DMS153 (cell line): Measurements from ENCODE around the gene ING1.
"Not testable (repeated sequence)": the region's sequence is repeated elsewhere in the genome, so short reads cannot be mapped to it uniquely, and the experiment has no call there.

Source experiments
- DNase-seq: peaks from one replicate; lab custom pipeline; 2025; lab: John Stamatoyannopoulos, UW

Gene ING1

DNA sequence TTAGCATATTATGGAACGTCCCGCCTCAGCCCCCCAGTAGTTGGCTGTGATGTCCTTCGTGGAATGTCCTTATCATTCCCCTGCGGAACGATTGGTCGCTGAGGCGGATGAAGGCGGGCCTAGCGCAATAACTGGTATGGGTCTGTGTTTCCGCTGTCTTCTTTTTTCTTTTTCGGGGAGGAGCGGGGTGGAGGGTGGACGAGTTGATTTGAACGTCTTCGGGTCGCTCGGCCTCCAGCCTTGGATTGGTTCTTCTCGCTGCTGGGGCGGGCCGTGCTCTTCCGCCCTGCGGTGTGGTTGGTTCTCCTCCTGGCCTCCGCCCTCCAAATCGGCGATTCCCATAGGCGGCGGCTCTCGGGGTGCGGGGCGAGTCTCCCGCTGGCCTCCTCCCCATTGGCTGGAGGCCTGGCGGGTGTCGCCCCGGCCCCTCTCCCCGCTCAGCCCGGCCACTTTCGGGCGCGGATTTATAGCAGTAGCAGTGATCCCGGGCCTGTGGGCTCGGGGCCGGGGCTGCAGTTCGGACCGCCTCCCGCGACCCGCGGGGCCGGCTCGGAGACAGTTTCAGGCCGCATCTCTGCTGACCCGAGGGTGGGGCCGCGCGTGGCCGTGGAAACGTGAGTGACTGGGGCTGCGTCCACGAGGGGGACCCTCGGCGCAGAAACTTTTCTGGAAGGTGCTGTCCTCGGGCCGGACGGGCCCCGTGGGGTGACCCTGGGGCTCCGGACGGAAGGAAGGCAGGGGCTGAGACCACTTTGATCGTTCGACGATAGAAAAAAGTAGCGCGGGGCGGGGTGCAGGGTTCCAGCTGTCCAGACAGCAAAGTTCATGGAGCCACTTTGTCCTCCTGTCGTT lies 2.1 kb downstream of the ING1 start:
- DNase-seq = peak; percentile 100

DNA sequence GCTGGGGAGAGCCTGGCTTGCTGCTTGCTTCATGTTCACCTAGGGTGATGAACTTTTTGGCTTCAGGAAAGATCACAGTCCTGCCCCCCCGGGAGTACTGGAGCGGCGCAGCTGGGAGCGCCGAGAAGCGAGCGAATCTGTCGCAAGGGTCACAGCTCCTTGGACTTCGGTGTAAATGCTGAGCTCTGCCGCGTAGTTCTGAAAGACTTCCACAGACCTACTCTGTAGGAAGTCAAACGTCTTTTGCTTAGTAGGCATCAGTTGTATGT lies 2.7 kb downstream of the ING1 start:
- no peak for DNase-seq

DNA sequence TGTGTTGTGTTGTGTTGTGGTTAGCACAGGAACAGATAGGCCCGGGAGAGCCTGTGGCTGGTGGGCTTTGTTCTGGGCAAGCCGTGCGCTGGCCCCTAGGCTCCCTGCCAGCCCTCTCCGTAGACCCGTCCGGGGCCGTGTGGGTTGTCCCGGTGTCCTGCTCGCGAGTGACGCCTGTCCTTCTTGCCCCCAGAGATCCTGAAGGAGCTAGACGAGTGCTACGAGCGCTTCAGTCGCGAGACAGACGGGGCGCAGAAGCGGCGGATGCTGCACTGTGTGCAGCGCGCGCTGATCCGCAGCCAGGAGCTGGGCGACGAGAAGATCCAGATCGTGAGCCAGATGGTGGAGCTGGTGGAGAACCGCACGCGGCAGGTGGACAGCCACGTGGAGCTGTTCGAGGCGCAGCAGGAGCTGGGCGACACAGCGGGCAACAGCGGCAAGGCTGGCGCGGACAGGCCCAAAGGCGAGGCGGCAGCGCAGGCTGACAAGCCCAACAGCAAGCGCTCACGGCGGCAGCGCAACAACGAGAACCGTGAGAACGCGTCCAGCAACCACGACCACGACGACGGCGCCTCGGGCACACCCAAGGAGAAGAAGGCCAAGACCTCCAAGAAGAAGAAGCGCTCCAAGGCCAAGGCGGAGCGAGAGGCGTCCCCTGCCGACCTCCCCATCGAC lies 5.7 kb downstream of the ING1 start:
- DNase-seq = no peak

DNA sequence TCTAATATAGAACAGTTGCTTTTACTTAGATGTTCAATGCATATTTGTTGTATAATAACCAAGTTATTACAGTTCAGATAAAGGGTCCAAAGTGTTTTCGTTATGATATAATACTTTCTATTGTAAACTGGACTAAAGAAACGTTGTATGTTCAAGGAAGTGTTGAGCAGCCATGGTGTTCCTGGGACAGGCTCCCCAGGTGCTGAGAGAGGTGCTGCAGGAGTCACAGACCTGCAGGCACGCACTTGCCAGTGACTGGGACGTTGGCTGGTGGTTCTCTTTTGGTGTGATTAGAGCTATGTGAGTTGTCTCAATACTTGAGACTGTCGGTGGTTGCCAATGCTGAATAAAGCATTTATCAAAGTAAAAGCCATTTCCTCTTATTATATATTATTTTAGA lies 9.5 kb downstream of the ING1 start:
- DNase-seq = no peak

- no peak for DNase-seq
Measured at GRCh38 chr13:110723598-110723997, 10.1 kb downstream of the ING1 start.

- DNase-seq = not testable (repeated sequence)
Measured at GRCh38 chr13:110726153-110726552, 12.7 kb downstream of the ING1 start.

- DNase-seq = peak; percentile 27
Measured at GRCh38 chr13:110726726-110727125, 13.2 kb downstream of the ING1 start.

DNA sequence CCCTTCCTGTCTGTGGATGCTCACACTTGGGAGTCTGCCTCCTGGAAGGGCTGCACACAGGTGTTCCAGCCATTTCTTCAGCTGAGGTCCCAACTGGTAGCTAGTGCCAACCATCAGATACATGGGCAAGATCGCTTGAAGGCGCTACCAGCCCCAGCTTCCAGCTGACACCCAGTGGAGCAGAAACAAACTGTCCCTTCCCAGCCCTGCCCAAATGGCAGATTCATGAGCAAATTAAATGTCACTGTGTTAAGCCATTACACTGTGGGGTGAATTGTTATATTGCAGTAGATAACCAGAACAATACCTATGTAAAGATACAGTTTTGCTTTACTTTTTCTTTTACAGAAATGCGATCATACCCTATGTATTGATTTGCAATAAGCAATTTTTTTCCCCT lies 17.6 kb downstream of the ING1 start:
- DNase-seq = no peak

- DNase-seq = no peak
Measured at GRCh38 chr13:110734561-110734960, 21.1 kb downstream of the ING1 start.

GRCh38 chr13:110737555-110737954 lies 24.1 kb downstream of the ING1 start:
- no peak for DNase-seq

- no peak for DNase-seq
Measured at GRCh38 chr13:110743687-110744086, 30.2 kb downstream of the ING1 start.

GRCh38 chr13:110746438-110746837 lies 32.9 kb downstream of the ING1 start:
- DNase-seq = no peak

DNA sequence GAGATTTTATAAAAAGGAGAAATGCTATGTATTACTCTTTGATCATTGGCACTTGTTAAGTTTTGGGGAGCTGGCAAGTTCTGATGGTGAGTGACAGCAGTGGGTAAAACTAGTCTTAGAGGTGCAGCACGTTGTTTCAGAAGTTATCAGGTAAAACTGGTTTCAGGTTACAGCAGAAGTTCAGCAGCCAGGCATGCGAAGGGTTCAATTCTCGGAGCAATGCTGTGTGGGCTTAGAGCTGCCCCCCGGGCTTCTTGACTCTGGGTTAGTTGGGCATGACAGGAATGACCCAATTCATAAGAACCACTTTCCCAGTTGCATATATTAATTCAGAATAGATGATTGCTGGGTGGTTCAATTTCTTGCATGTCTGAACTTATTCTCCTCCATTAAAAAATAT lies 34.8 kb downstream of the ING1 start:
- DNase-seq = no peak

- DNase-seq = no peak
Measured at GRCh38 chr13:110756219-110756631, 42.7 kb downstream of the ING1 start.

DNA sequence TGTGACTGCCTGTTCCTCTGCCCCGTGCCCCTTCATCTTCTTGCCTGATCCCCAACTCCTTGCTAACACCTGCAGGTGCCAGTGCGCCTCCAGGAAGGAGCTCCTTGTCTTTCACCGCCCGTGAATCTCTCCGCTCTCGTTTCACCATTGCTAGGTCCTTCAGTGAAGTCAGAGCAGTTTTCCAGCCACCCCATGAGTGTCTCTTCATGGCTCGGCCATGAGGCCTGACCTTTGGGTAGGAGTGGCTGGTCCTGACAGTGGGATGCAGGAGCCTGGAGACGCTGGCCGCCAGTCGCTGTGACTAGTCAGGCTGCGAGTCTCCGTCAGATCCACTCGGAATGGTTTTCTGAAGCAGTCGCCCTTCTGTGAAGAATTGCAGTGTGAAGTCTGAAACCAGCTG lies 43.8 kb downstream of the ING1 start:
- DNase-seq = no peak

- no peak for DNase-seq
Measured at GRCh38 chr13:110758195-110758805, 44.8 kb downstream of the ING1 start.

- no peak for DNase-seq
Measured at GRCh38 chr13:110759710-110760109, 46.2 kb downstream of the ING1 start.

GRCh38 chr13:110760611-110761010 lies 47.1 kb downstream of the ING1 start:
- DNase-seq = no peak

DNA sequence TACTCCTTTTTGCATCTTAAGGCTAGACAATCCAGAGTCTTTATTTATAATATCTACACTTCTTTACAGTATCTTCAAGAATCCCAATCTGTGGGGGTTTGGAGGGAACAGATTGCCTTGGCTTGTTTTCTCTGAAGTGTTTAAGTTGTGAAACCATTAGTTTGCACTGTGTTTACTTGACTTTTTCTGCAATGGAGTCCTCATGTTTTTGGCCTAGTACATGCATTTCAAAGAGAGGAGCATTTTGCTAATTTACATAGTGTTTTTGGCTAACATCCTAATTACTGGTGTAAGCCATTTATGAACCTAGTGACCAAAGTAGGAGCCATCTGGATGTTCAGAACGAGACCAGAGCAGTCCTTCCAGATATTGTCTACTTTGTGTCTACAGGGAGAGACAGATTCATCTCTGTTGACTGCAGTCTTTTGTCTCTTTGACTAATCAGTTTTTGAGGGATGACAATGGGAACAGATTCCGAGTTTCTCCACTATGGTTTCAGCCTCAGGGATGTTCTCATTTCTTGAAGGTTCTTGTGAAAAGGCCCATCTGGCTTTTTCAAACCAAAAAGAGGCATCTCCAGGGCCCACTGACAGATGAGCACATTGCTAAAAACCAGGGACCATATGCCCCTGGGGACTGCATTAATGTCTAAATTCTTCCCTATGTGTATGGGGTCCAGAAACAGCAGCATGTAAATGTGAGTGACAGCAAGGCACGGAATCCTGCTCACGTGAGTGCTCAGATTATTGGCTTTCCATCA lies 53.4 kb downstream of the ING1 start:
- no peak for DNase-seq

DNA sequence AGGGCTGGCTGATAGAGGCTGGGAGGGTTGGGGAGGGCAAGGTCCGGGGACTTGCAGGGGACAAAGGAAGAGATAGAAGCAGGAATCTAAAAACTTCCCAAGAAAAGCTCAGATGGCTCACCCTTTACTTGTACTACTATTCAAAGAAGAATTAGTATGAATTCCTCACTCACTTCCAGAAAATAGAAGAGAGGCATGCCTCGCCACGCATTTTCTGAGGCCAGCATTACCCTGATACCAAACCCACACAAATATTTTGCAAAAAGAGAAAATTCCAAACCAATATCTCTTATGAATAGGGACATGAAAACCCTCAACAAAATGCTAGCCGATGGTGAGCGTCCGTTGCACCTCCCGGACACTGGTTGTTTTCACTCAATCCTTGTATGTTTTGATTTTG lies 54.0 kb downstream of the ING1 start:
- no peak for DNase-seq

- no peak for DNase-seq
Measured at GRCh38 chr13:110769097-110769496, 55.6 kb downstream of the ING1 start.

GRCh38 chr13:110770678-110771077 lies 57.2 kb downstream of the ING1 start:
- DNase-seq = no peak

GRCh38 chr13:110771194-110771593 lies 57.7 kb downstream of the ING1 start:
- no peak for DNase-seq
